GM12892 (cell line): Measurements from ENCODE around the gene GRPR.

Experiments used
- POLR2A ChIP-seq: IDR thresholded peaks from 2 replicates; pipeline ENCODE4 v1.6.1; 2011; ENCODE audit warnings: low read depth, low read length, control low read depth
- POLR2AphosphoS5 ChIP-seq: IDR thresholded peaks from 2 replicates; pipeline ENCODE4 v1.6.1; 2011; ENCODE audit warnings: low read depth, low read length, control low read depth

DNA sequence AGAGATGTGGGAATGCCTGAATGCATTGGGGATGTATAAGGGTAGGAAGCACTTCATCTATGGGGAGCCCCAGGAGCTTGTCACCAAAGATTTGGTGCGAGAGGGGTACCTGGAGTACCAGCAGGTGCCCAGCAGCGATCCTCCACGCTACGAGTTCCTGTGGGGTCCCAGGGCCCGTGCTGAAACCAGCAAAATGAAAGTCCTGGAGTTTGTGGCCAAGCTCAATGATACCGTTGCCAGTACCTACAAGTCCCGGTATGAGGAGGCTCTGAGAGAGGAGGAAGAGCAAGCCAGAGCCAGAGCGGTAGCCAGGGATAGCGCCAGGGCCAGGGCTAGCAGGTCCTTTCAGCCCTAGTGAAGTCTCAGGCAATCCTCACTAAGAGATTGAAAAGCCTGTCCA lies 47.7 kb downstream of the GRPR start:
- TF ChIP-seq POLR2A = no peak
- TF ChIP-seq POLR2AphosphoS5 = no peak
